ENCODE measurements around the gene LRP5.

DNA sequence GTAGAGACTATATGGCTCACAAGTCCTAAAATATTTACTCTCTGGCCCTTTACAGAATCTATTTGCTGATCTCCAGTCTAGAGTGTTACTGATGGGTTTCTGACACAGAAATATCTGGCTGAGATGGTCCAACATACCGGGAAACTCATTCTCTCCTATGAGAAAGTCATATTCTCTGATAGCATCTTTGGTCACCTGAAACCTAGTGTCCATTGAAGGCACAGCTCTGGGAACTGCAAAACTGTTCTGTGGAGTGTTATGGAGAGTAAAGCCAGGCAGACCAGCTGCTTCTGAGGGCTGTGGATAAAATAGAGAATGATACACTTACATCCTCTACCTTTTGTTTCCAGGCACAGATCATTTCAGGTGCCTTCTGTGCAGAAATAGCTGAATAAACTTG lies 38.1 kb upstream of the LRP5 start:
- TF ChIP-seq POLR2AphosphoS5 (IDR thresholded peaks at IDR 0.05; ENCODE audit: low read depth, low read length) (no peak), POLR2A (IDR thresholded peaks at IDR 0.05; ENCODE audit: low read depth, low read length) (no peak), TAF1 (IDR thresholded peaks at IDR 0.05; ENCODE audit: borderline replicate concordance, low read depth, low read length) (no peak)

Measured in GM12892 (cell line).